ENCODE data around the gene GRIK3. TPM values are rescaled to one million over a fixed set of nuclear protein-coding genes. Genes with fewer than 3 reads are reported as not detected.

The GRIK3 gene
- total RNA-seq, 1 donor from 2014 or later: 32.2 TPM

DNA sequence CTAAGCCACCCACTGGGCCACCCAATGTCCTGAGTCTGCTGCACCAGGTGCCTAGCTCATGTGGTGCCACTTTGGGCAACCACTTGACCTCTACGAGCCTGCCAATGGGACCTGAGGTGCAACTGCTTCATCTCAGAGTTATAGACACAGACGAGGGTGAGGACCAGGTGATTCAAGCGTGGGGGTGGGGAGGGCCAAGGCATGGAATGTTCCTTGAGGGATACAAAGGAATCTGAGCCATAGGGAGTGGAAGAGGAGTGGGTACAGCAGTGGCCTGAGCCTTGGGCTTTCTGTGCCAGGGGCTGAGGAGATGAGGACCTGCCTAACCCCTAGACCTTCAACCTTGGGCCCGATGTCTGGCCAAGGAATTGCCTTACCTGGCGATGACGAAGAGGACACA lies 209.1 kb downstream of the GRIK3 start:
- intact Hi-C loops (cut with DNase I): no loop called here
- ATAC-seq: no peak
- DNase-seq (ENCODE audit: low spot score): no peak

DNA sequence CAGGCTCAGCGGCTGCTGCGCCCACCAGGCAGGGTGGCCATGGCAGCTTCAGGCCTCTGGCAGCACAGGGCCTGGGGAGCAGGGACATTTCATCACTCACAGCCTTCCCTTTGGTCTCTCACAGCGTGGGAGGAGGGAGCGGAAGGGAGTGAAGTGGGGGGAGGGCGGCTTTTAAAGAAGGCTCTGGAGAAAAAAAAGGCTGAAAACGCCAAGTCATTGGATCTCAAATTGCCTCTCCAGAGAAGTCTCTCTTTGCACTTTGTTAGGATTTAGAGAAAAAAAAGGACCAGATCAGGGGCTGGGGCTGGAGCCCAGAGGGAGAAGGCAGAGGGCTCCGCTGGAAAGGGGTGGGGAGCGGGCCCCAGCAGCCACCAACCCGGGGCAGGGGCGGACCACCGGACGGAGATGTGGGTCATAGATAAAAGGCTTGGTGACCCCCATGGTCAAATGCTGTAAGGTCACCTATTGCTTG lies 209.9 kb downstream of the GRIK3 start:
- no peak for ATAC-seq
- DNase-seq (ENCODE audit: low spot score): no peak
- intact Hi-C loops (cut with DNase I): no loop called here

DNA sequence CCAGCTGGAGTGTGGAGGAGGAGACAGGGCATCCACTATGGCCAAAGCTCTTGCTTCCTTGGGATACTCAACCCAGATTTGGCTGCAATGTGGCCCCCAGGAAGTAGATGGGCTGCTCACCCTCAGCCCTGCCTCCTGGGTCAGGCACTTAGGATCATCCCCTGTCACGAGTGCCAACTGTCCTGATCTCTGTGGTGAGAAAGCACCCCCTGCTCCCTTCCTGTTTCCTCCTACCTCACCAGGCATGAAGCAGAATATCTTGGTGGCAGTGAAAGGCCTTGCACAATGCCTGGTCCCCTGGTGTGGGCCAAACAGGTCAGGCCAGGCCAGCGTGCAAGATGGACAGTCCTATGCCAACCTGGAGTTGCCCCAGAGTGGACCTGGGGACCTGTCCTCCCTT lies 211.7 kb downstream of the GRIK3 start:
- DNase-seq (ENCODE audit: low spot score) (no peak), ATAC-seq (no peak)
- intact Hi-C loops (cut with DNase I): no loop called here

DNA sequence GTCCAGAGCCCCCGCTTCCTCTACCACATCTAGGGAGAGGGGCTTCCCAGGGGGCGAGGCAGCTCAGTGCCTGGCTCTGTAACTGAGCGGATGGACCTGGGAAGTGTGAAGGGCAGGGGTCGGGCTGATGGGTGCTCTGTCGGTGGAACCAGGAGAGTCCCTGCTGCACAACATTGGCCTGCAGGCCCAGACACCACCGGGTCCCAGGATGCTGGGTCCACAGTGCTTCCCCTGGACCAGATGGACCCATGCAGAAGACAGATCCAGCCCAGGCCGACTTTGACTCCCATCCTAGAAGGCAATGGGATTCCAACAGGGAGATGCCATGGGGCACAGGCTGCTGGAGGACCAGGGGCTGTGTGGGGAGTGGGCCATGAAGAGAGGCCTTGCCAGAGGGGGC lies 212.9 kb downstream of the GRIK3 start:
- no peak for ATAC-seq
- no peak for DNase-seq (ENCODE audit: low spot score)
- intact Hi-C loops (cut with DNase I): no loop called here

DNA sequence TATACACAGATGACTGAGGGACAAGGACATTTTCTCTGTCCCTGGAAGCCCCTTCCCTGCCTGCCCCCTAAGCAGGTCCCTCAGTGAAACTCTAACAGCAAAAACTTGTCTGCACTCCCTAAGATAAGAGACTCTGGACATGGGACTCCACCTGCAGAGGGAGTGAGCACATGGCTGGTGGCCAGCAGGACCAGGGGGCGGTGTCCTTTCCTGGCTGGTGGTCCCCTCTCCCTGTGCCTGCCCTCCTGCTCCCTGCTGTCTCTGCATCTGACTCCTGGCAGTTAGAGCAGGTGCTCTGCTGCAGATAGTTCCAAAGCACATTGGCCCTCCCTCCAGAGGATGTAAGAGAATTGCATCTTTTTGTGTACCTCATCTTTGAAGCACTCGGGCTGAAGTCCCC lies 215.5 kb downstream of the GRIK3 start:
- ATAC-seq (no peak), DNase-seq (ENCODE audit: low spot score) (no peak)
- intact Hi-C loops (cut with DNase I): no loop called here

DNA sequence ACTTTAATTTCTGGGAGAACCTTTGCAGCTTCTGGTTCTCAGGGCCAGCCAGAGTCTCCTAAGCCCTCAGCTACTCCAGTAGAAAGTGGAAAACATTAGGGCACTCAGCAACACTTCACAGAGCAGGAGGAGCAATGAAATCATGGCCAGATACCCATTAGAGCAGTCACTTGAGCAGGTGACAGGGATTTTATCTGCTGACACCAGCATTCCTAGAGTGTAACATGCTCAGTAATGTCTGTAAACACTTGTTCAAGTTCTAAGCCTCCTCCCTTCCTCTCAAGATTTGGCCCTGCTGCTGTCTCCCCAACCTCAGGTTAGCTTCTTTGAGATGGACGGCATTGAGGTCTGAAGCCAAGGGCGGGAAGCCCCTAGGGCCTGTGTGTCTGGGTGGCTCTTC lies 218.0 kb downstream of the GRIK3 start:
- no peak for DNase-seq (ENCODE audit: low spot score)
- ATAC-seq: no peak
- intact Hi-C loops (cut with DNase I): no loop called here

DNA sequence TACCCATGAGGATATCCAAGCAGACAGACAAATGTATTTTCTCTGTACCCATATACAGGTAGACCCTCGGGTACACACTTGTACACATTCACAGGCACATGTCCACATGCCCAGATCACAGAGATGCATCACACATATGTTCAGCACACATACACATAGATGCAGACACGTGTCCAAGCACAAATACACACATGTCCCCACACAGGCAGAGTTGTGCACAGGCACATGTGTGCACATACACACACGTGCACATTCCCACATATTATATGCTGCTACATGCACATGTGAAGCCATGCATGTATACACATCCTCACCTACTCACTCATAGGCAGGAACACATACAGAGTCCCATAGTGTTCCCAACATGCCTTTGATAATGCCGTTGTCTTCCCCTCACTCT lies 219.5 kb downstream of the GRIK3 start:
- no peak for ATAC-seq
- intact Hi-C loops (cut with DNase I): no loop called here
- DNase-seq (ENCODE audit: low spot score): no peak

DNA sequence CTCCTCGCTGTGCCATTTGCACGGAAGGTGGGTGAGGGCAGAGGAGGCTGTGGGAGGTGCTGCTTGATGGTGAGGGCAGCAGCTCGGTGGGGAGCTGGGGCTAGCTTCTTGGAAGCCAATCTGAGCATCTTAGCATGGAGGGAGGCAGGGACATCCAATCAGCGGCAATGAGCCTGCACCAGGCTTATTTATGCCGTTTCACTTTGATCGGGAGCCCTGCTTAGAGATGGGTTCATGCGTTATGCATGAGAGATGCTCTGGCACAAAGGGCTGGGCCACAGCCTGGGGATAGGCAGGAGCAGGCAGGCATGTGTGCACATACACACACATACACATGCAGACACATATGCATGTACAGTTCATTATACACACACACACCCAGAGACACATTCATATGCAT lies 220.2 kb downstream of the GRIK3 start:
- DNase-seq (ENCODE audit: low spot score) (no peak), ATAC-seq (no peak)
- intact Hi-C loops (cut with DNase I): no loop called here

DNA sequence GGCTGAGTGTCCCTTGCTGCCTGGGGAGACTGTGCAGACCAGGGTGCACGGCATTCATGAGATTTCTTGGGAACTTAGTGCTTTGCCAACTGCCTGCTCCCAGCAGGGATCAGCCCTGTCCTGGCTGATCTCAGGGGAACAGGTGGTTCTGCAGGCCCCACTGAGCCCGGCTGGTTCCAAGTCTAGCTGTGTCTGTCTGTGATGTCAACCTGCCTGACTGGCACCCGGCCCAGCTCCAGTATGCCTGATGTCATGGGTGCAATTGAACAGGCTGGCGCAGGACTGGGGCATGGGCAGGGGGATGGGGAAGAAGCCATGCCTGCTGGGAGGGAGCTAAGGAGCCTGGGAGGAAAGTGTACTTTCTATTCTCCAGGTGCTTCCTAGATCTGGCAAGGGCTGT lies 227.1 kb downstream of the GRIK3 start:
- intact Hi-C loops (cut with DNase I): no loop called here
- no peak for DNase-seq (ENCODE audit: low spot score)
- ATAC-seq: no peak

DNA sequence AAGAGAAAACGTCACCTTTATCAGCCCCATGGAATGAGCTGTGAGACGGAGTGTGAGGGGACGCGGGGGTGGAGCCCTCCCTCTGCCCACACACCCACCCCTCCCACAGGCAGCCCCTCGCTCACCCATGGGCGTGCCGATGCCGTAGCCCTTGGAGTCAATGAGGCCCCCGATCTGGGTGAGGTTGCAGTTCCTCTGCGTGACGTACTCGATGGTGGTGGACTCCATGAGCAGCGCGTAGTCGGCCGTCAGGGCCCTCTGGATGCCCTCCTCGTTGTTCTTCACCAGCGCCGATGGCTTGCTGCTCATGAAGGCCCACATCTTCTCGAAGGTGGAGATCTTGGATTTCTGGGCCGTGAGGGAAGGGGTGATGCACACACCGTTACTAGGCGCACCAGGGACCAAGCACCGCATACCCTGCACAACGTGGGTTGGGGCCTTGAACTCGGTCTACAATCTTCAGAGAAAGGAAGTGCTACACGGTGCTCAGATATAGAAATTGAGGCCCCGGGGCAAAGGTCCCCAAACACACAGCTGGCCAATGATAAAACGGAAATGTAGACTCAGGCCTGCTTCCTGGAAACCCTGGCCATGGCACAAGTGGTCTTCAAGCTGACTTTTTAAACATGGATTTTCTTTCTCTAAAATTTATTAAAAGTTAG lies 228.2 kb downstream of the GRIK3 start:
- ATAC-seq (no peak), DNase-seq (ENCODE audit: low spot score) (no peak)
- intact Hi-C loops (cut with DNase I): no loop called here

DNA sequence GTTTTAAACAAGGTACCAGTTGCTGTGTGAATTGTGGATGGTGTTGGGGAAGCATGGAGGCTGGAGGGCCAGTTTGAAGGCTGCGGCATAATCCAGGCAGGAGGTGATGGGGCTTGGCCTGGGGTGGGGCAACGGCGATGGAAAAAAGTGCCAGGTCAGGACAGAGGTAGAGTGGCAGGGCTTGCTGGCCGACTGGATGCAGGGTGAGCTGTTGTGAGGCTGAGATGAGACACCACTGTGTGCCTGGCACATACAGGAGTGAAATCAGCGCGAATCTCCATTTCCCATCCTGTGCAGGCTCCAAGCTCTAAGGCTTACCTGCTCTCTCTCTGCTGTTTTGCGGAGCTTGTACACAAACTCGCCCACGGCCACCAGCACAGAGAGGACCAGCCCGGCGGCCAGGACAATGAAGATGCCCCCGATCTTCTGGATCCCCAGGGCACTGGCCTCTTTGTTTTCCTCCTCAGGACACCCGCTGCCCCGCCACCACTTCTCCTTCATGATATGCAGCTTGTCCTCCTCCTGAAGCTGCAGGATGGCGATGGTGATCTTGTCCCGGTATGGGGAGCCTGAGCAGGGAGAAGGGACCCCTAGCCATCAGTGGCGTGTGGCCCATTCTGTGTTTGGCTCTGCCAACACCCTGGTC lies 229.5 kb downstream of the GRIK3 start:
- intact Hi-C loops (cut with DNase I): no loop called here
- DNase-seq (ENCODE audit: low spot score): no peak

DNA sequence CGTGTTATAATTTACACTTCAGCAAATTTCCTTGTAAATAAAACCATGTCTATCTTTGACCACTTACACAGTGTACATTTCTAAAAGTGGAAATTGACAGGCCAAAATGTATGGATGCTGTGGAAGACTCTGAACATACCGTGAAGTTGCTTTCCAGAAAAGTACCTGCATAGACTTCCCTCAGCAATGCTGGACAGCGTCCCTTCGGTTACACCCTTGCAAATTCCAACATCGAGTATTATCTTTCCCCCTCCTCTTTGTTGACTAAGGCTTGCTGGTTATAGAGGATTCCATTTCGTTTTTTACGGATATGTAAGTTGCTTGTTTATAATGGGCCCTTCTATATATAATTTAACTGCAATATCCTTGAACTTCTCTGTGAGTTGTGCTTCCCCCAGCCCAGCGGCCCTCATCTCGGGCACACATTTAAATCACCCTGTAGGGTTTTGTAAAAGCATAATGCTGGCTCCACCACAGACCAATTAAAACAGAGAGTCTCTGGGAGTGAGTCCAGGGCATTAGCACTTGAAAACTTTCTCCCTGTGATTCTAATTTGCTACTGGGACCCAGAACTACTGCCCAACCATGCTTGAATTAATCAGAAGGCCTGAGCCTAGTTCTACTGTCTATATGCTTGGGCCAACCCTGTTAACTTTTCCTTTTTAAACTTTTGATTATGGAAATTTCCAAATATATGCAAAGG lies 230.3 kb downstream of the GRIK3 start:
- ATAC-seq (no peak), DNase-seq (ENCODE audit: low spot score) (no peak)
- intact Hi-C loops (cut with DNase I): no loop called here

More for the DNA sequence above, 229.5 kb downstream of the GRIK3 start:
- no peak for ATAC-seq

DNA sequence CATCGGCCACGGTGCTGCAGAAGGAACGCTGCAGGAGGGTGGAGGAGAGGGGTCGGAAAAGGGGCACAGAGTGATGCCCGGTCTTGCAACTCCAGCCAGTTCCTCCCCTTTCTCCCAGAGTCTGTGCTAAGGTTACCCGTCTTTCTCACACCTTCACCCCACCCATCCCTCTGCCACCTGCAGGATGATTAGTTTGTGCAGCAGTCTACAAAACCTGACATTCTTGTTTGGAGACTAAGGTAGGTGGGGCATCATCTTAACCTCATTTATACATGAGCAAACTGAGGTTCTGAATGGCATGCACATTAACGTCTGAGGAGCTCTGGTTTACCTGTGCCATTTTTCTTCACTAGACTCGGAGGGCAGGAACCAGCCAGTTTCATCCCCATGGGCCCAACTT lies 232.3 kb downstream of the GRIK3 start:
- no peak for DNase-seq (ENCODE audit: low spot score)
- no peak for ATAC-seq
- intact Hi-C loops (cut with DNase I): no loop called here

DNA sequence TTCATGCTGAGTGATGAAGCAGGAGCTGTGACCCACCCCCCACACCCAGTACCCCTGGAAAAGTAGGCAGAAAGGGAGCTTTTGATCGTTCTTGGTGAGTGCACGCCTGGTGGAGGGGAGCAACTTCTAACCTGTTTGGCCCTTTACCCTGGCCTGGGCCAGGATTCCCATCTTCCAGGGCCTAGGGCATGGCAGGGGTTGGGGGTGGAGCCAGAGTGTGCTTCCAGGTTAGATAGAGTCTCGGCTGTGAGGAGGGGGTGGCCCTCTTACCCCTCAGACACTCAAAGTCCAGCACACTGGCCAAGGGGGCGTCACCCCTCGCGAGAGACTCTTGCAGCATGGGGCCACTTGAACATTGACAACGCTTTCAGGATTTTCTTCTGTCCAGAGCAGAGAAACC lies 236.6 kb downstream of the GRIK3 start:
- intact Hi-C loops (cut with DNase I): no loop called here
- ATAC-seq: no peak
- DNase-seq (ENCODE audit: low spot score): no peak

DNA sequence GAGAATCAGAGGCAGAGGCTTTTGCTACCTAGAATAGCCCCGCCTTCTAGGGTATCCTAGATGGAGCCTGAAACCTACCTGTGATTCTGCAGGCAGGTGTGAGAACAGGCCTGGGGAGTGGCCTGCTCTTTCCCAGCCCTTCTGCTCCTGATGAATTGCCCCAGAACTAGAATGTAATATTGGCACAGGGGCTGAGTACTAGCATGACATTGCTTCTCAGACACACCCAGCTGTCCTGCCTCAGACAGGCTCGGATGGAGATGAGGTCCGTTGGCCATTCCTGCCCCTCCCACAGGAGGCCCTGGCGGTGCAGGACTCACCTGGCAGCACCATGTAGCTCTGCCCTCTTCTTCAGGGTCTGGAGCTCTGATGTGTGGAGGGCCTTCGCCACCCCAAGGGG lies 237.6 kb downstream of the GRIK3 start:
- intact Hi-C loops (cut with DNase I): no loop called here
- ATAC-seq: no peak

DNA sequence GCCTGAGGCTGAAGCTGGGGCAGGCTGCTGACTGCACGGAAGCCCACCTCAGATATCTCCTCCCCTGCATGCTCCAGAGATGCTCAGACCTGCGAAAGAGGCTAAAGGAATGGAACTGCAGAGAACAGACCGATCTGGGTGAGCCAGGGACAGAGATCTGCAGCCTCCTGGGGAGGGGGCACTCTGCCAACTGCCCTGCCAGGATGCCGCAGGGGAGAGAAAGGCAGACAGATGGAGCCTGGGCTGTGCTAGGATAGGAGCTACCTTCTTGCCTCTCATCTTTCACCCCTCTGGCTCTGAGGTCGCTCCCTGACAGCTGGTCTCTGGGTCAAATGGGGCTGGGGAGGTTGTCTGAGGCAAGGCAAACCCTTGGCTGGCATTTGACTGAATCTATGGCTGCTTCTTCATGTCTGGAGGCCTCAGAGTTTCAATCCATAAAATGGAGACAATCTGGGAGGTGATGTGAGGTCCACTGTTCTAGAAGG lies 238.2 kb downstream of the GRIK3 start:
- ATAC-seq: no peak
- DNase-seq (ENCODE audit: low spot score): no peak
- intact Hi-C loops (cut with DNase I): no loop called here

More for the DNA sequence above, 237.6 kb downstream of the GRIK3 start:
- DNase-seq (ENCODE audit: low spot score): no peak

DNA sequence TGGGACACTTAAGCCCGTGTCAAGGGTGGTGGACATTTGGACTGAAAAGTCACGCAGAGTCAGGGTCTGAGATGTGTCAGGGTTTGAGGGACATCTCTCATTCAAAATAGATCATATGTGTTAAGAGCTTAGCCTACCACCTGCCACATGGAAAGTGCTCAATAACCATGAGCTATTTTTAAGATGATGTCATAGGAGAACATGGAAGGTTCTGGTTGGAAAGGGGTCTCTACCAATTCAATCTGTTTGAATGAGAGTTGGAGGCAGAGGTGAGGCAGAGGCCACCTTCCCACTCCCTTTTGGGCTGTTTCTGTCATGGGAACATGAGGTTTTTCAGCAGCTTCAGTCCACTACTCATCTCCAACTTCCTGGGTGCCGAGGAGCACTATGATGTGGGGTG lies 239.9 kb downstream of the GRIK3 start:
- ATAC-seq (no peak), DNase-seq (ENCODE audit: low spot score) (no peak)
- intact Hi-C loops (cut with DNase I): no loop called here

DNA sequence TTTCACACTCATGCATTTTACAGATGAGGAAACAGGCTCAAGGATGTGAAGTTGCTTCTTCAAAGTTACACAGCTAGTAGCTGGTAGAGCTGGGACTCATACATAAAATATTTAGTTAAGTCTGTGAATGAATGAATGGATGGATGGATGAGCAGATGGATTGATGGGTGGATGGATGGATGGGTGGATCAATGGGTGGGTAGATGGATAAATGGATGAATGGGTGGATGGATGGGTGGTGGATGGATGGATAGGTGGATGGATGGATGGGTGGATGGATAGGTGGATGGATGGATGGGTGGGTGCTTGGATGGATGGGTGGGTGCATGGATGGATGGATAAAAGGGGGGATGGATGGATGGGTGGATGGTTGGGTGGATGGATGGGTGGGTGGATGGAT lies 240.9 kb downstream of the GRIK3 start:
- DNase-seq (ENCODE audit: low spot score) (no peak), ATAC-seq (no peak)
- intact Hi-C loops (cut with DNase I): no loop called here

DNA sequence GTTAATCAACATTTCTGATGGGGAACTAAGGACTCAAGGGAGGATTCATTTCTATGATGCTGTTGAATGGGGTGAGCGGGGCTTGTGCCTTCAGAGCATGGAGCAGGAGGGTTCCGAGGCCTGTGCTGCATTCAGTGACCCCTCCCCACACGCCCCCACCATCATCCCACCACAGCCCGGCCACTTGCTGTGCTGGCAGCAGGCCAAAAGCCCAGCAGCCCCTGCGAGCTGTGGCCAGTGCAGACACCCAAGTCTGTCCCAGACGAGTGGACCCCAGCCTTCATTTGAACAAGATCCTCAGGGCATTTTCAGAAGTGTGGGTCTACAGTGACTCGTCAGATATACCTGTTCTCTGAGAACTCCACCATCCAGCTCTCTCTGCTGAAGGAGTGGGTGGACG lies 242.0 kb downstream of the GRIK3 start:
- no peak for DNase-seq (ENCODE audit: low spot score)
- ATAC-seq: no peak
- intact Hi-C loops (cut with DNase I): no loop called here

DNA sequence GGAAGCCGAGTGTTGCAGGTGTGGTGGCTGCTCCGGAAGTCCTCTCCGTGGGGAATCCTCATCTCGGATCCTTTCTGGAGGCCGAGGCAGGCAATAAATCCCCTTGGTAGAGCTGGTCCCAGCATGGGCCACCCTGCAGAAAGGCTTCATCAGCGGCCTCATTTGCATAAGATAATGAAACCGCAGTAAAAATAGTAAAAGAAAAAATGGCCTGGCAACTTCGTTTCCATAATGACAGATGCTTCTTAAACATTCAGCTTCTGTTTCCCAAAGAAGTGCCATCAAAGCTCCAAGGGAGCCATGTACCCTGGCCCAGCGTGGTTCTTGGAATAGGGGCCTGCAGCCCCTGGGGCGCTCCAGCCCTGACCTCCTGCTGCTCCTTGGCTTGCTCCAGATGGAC lies 244.1 kb downstream of the GRIK3 start:
- ATAC-seq (no peak), DNase-seq (ENCODE audit: low spot score) (no peak)
- intact Hi-C loops (cut with DNase I): no loop called here
